Muscle of leg (tissue), 11 donors: ENCODE data around the gene PTPRN. TPM values are rescaled to one million over a fixed set of nuclear protein-coding genes. Genes with fewer than 3 reads are reported as not detected.

Source experiments
- DNase-seq: peaks from one replicate; pipeline ENCODE4 v3.0.0; 2013
- H3K27ac ChIP-seq: one replicate; pipeline ENCODE4 v1.5.1; 2013; ENCODE audit warnings: mild to moderate bottlenecking, low read length, control low read depth
- H3K27me3 ChIP-seq: one replicate; pipeline ENCODE4 v1.6.1; 2013; ENCODE audit warnings: low read length; ENCODE audit not compliant: control insufficient read depth, insufficient read depth
- H3K36me3 ChIP-seq: one replicate; pipeline ENCODE4 v1.6.1; 2013; ENCODE audit warnings: low read length; ENCODE audit not compliant: control insufficient read depth, insufficient read depth
- H3K4me1 ChIP-seq: one replicate; pipeline ENCODE4 v1.6.1; 2013; ENCODE audit warnings: low read length; ENCODE audit not compliant: control insufficient read depth, insufficient read depth
- H3K4me3 ChIP-seq: one replicate; pipeline ENCODE4 v1.5.1; 2013; ENCODE audit warnings: low read length, control low read depth
- H3K9me3 ChIP-seq: replicated peaks from 2 replicates; pipeline ENCODE4 v1.6.1; 2013; ENCODE audit warnings: low read depth, low read length; ENCODE audit not compliant: control insufficient read depth
- WGBS: methylation state at CpG from one replicate; pipeline ENCODE4 v1.1.5; 2013; ENCODE audit warnings: missing lambda C conversion rate; ENCODE audit not compliant: insufficient coverage; 5-methylcytosine and 5-hydroxymethylcytosine counted together
- polyA plus RNA-seq, 8 donors: library from polyadenylated mRNA; unstranded; fragments of 120-200 nt; gene quantifications; one replicate each; pipeline versions ENCODE4 v1.2.1 to v1.2.3, GENCODE V29; 2013; ENCODE audit warnings: inconsistent platforms in 1 of 8, low replicate concordance in 1 of 8; ENCODE audit not compliant: insufficient read length in 8 of 8, insufficient read depth in 1 of 8
- total RNA-seq: library from RNA; stranded (reverse); fragments of 120-200 nt; gene quantifications from one replicate; pipeline ENCODE4 v1.2.4, GENCODE V29; 2013

Gene PTPRN
- total and polyA plus RNA-seq, 9 donors = 0.09 to 1.0 (median 0.29) TPM

- Histone ChIP-seq H3K4me1 (peaks cover 19% of the 10 kb centered on the region), H3K4me3 (no peak overlapping the region)
- WGBS = 88% methylated on average over 10 of the region's 14 CpGs
These were observed 13.1 kb downstream of the PTPRN start for GRCh38 chr2:219296142-219296541.

GRCh38 chr2:219294356-219295351 lies 14.5 kb downstream of the PTPRN start:
- 3% methylated on average over 67 of the region's 67 CpGs for WGBS
- no peaks in the 10 kb centered on the region for H3K9me3 ChIP-seq
- peaks cover 12% of the 10 kb centered on the region for H3K27me3 ChIP-seq
- H3K36me3 ChIP-seq = no peaks in the 10 kb centered on the region
- H3K4me3 ChIP-seq = peak overlapping the region; percentile 58
- peaks cover 30% of the 10 kb centered on the region for H3K4me1 ChIP-seq
- peak; percentile 90 for DNase-seq
- H3K27ac ChIP-seq = peak overlapping the region; percentile 60

More at GRCh38 chr2:219296142-219296541, 13.1 kb downstream of the PTPRN start:
- Histone ChIP-seq H3K36me3 (no peaks in the 10 kb centered on the region), H3K9me3 (no peaks in the 10 kb centered on the region), H3K27me3 (peaks cover 25% of the 10 kb centered on the region), H3K27ac (no peak overlapping the region)
- peak; percentile 2 for DNase-seq

- H3K27me3 ChIP-seq = peaks cover 3% of the 10 kb centered on the region
- peak overlapping the region; percentile 60 for H3K27ac ChIP-seq
- peaks cover 36% of the 10 kb centered on the region for H3K4me1 ChIP-seq
- H3K4me3 ChIP-seq = no peak overlapping the region
- DNase-seq = peak; percentile 44
- no peaks in the 10 kb centered on the region for H3K36me3 ChIP-seq
- WGBS = 45% methylated on average over 2 of the region's 5 CpGs
- H3K9me3 ChIP-seq = no peaks in the 10 kb centered on the region
These were observed 15.4 kb downstream of the PTPRN start for GRCh38 chr2:219293736-219294231.

- no CpG with 5 or more reads among the region's 9 CpGs for WGBS
- peaks cover 35% of the 10 kb centered on the region for H3K4me1 ChIP-seq
- DNase-seq = no peak
These were observed 16.6 kb downstream of the PTPRN start for GRCh38 chr2:219292616-219293015.

GRCh38 chr2:219291910-219292490 lies 17.2 kb downstream of the PTPRN start:
- H3K36me3 ChIP-seq = peaks cover under 1% of the 10 kb centered on the region
- no peaks in the 10 kb centered on the region for H3K9me3 ChIP-seq
- no peak for DNase-seq
- peaks cover 39% of the 10 kb centered on the region for H3K4me1 ChIP-seq
- H3K27me3 ChIP-seq = no peaks in the 10 kb centered on the region
- H3K4me3 ChIP-seq = no peak overlapping the region
- no peak overlapping the region for H3K27ac ChIP-seq
- WGBS = 59% methylated on average over 3 of the region's 4 CpGs

More at GRCh38 chr2:219292616-219293015, 16.6 kb downstream of the PTPRN start:
- no peaks in the 10 kb centered on the region for H3K36me3 ChIP-seq
- H3K27ac ChIP-seq = no peak overlapping the region
- H3K4me3 ChIP-seq = no peak overlapping the region
- no peaks in the 10 kb centered on the region for H3K9me3 ChIP-seq
- no peaks in the 10 kb centered on the region for H3K27me3 ChIP-seq

GRCh38 chr2:219291394-219291793 lies 17.8 kb downstream of the PTPRN start:
- no peaks in the 10 kb centered on the region for H3K9me3 ChIP-seq
- H3K36me3 ChIP-seq = peaks cover 7% of the 10 kb centered on the region
- 33% methylated on average over 1 of the region's 7 CpGs for WGBS
- no peak overlapping the region for H3K27ac ChIP-seq
- no peaks in the 10 kb centered on the region for H3K27me3 ChIP-seq
- no peak for DNase-seq
- H3K4me3 ChIP-seq = no peak overlapping the region
- peaks cover 45% of the 10 kb centered on the region for H3K4me1 ChIP-seq

- peaks cover 9% of the 10 kb centered on the region for H3K36me3 ChIP-seq
- no peaks in the 10 kb centered on the region for H3K27me3 ChIP-seq
- H3K4me3 ChIP-seq = no peak overlapping the region
- 66% methylated on average over 10 of the region's 16 CpGs for WGBS
- H3K9me3 ChIP-seq = no peaks in the 10 kb centered on the region
- DNase-seq = no peak
- peaks cover 52% of the 10 kb centered on the region for H3K4me1 ChIP-seq
- peak overlapping the region; percentile 90 for H3K27ac ChIP-seq
These were observed 18.6 kb downstream of the PTPRN start for GRCh38 chr2:219290381-219291171.

- Histone ChIP-seq H3K27me3 (no peaks in the 10 kb centered on the region), H3K4me1 (peaks cover 54% of the 10 kb centered on the region), H3K27ac (peak overlapping the region; percentile 90), H3K9me3 (no peaks in the 10 kb centered on the region), H3K36me3 (peaks cover 18% of the 10 kb centered on the region), H3K4me3 (no peak overlapping the region)
- DNase-seq = peak; percentile 96
- 60% methylated on average over 5 of the region's 16 CpGs for WGBS
These were observed 19.5 kb downstream of the PTPRN start for GRCh38 chr2:219289537-219290361.

GRCh38 chr2:219289195-219289536 lies 20.0 kb downstream of the PTPRN start:
- WGBS = 40% methylated on average over 5 of the region's 6 CpGs
- no peak overlapping the region for H3K4me3 ChIP-seq
- peak overlapping the region; percentile 90 for H3K27ac ChIP-seq
- H3K27me3 ChIP-seq = no peaks in the 10 kb centered on the region
- no peaks in the 10 kb centered on the region for H3K9me3 ChIP-seq
- no peak for DNase-seq
- peaks cover 53% of the 10 kb centered on the region for H3K4me1 ChIP-seq
- peaks cover 23% of the 10 kb centered on the region for H3K36me3 ChIP-seq
